Measurements from ENCODE around the gene IFT27. TPM values are rescaled to one million over a fixed set of nuclear protein-coding genes. Genes with fewer than 3 reads are reported as not detected.

The IFT27 gene
- 6.1 and 9.0 TPM in 2 replicates for total RNA-seq (2014; rRNA removed; shearing (Covaris generic))

- peak; percentile 97 for DNase-seq (ENCODE audit: low spot score)
These were observed at the start of gene IFT27 for GRCh38 chr22:36775964-36776669. TSS of gene IFT27 (minus strand) at chr22:36776119. CDS start at chr22:36775707, 412 bp downstream.

GRCh38 chr22:36824655-36825054, 48.7 kb upstream of the IFT27 start:
- no peak for DNase-seq (ENCODE audit: low spot score)

- no peak for DNase-seq (ENCODE audit: low spot score)
These were observed 47.4 kb upstream of the IFT27 start for GRCh38 chr22:36823186-36823839.

- DNase-seq (ENCODE audit: low spot score) = no peak
These were observed 46.7 kb upstream of the IFT27 start for GRCh38 chr22:36822581-36822980.

GRCh38 chr22:36819112-36819511, 43.2 kb upstream of the IFT27 start:
- DNase-seq (ENCODE audit: low spot score) = no peak

- DNase-seq (ENCODE audit: low spot score) = no peak
These were observed 42.2 kb upstream of the IFT27 start for GRCh38 chr22:36818010-36818642.

GRCh38 chr22:36817525-36817848, 41.6 kb upstream of the IFT27 start:
- no peak for DNase-seq (ENCODE audit: low spot score)

- no peak for DNase-seq (ENCODE audit: low spot score)
These were observed 41.0 kb upstream of the IFT27 start, which contains the start of gene PVALB for GRCh38 chr22:36816636-36817524. TSS of gene PVALB (minus strand) at chr22:36817035. CDS start at chr22:36817005, 30 bp downstream.

- DNase-seq (ENCODE audit: low spot score) = no peak
These were observed 40.4 kb upstream of the IFT27 start for GRCh38 chr22:36816339-36816635.

- no peak for DNase-seq (ENCODE audit: low spot score)
These were observed 39.8 kb upstream of the IFT27 start for GRCh38 chr22:36815558-36816338.

GRCh38 chr22:36814801-36815200, 38.9 kb upstream of the IFT27 start:
- DNase-seq (ENCODE audit: low spot score) = no peak

GRCh38 chr22:36811094-36811800, 35.3 kb upstream of the IFT27 start:
- DNase-seq (ENCODE audit: low spot score) = no peak

- DNase-seq (ENCODE audit: low spot score) = no peak
These were observed 33.4 kb upstream of the IFT27 start for GRCh38 chr22:36809351-36809750.

GRCh38 chr22:36808721-36809344, 32.9 kb upstream of the IFT27 start:
- no peak for DNase-seq (ENCODE audit: low spot score)

- no peak for DNase-seq (ENCODE audit: low spot score)
These were observed 31.7 kb upstream of the IFT27 start for GRCh38 chr22:36807627-36808026.

GRCh38 chr22:36806835-36807234, 30.9 kb upstream of the IFT27 start:
- DNase-seq (ENCODE audit: low spot score) = no peak

GRCh38 chr22:36803358-36803757, 27.4 kb upstream of the IFT27 start:
- no peak for DNase-seq (ENCODE audit: low spot score)

- no peak for DNase-seq (ENCODE audit: low spot score)
These were observed 22.8 kb upstream of the IFT27 start for GRCh38 chr22:36798674-36799066.

GRCh38 chr22:36797911-36798673, 22.2 kb upstream of the IFT27 start:
- DNase-seq (ENCODE audit: low spot score) = no peak
